ENCODE measurements around the gene TTLL9. TPM values are rescaled to one million over a fixed set of nuclear protein-coding genes. Genes with fewer than 3 reads are reported as not detected.

TTLL9 gene
- total RNA-seq, 4 donors from 2014 or later, result 2.8 to 3.7 (median 3.1) TPM

- no peak for TF ChIP-seq EP300 (IDR thresholded peaks at IDR 0.05)
- TF ChIP-seq CTCF (IDR thresholded peaks at IDR 0.05), result no peak
- no peak for TF ChIP-seq POLR2A (IDR thresholded peaks at IDR 0.05)
- Histone ChIP-seq H3K9me3 (no peaks in the 10 kb centered on the region), H3K4me1 (peaks cover 0 to 23% (median 18%) of the 10 kb centered on the region in 4 donors), H3K27ac (peak overlapping the region in 1 of 4 donors; percentile 67), H3K4me3 (no peak overlapping the region), H3K27me3 (peaks cover 0 to 15% of the 10 kb centered on the region in 2 donors), H3K36me3 (peaks cover 0 to 15% (median 0%) of the 10 kb centered on the region in 3 donors)
- 50 to 55% methylated on average over 7 of the region's 7 CpGs for WGBS, 2 donors
- no peak for DNase-seq (ENCODE audit: low spot score in 2 of 2)
Observed at GRCh38 chr20:31859998-31860380, 10.4 kb upstream of the TTLL9 start.

DNA sequence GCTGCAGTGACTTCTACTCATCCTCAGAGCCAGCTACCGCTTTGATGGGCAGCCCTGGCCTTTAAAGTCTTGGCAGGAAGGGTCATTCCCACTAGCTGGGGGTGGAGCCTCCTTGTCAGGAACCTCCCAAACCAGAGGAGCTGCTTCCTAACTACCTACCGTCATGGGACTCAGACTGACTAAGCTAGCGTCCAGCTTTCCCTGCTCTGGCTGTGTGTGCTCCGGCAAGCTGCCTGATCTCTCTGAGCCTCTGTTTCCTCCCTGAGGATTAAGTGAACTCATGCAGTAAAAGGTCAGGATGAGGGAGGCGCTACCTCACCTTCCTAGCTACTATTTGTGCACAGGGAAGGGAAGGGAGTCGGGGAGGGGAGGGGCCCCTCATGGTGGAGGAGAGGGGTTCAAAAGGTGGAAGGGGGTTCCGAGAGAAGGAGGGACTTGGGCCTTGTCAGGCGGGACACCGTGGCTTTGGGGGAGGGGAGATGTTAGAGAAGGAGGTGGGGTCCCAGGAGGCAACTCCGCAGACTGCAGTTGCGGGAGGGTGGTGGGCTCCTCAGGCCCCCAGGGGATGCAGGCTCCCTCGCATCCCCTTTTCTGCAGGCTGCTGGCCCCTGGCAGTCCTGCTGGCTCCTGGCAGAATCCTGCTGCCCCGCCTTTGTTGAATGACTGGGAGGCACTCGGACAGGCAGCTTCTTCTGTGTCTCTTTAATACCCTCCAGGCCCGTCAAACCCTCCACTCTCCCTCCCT lies 9.9 kb upstream of the TTLL9 start:
- no peak for DNase-seq (ENCODE audit: low spot score in 2 of 2)
- 9 to 11% methylated on average over 14 to 15 of the region's 15 CpGs for WGBS, 2 donors

GRCh38 chr20:31861135-31861384 lies 9.4 kb upstream of the TTLL9 start:
- WGBS, 2 donors, result 0% methylated on average over 14 of the region's 20 CpGs; no CpG with 5 or more reads in 1 of the 2 donors
- peak overlapping the region; percentile 38 to 62 (median 52) for H3K4me3 ChIP-seq

More for the DNA sequence above, 9.9 kb upstream of the TTLL9 start:
- H3K27me3 ChIP-seq, result peaks cover 0 to 15% of the 10 kb centered on the region in 2 donors
- no peak for TF ChIP-seq EP300 (IDR thresholded peaks at IDR 0.05)
- no peak for TF ChIP-seq CTCF (IDR thresholded peaks at IDR 0.05)
- TF ChIP-seq POLR2A (IDR thresholded peaks at IDR 0.05), result no peak
- H3K36me3 ChIP-seq, result peaks cover 0 to 15% (median 0%) of the 10 kb centered on the region in 3 donors
- H3K9me3 ChIP-seq, result no peaks in the 10 kb centered on the region
- peaks cover 0 to 23% (median 18%) of the 10 kb centered on the region in 4 donors for H3K4me1 ChIP-seq
- peak overlapping the region in 2 of 4 donors; percentile 52 to 67 for H3K27ac ChIP-seq
- peak overlapping the region; percentile 38 to 62 (median 52) for H3K4me3 ChIP-seq

GRCh38 chr20:31861385-31862156 lies 8.9 kb upstream of the TTLL9 start:
- Histone ChIP-seq H3K36me3 (peaks cover 0 to 18% (median 0%) of the 10 kb centered on the region in 3 donors), H3K27me3 (peaks cover 0 to 15% of the 10 kb centered on the region in 2 donors), H3K4me3 (peak overlapping the region; percentile 38 to 62 (median 52)), H3K4me1 (peaks cover 0 to 23% (median 18%) of the 10 kb centered on the region in 4 donors), H3K9me3 (no peaks in the 10 kb centered on the region), H3K27ac (peak overlapping the region in 2 of 4 donors; percentile 52 to 67)
- no peak for DNase-seq (ENCODE audit: low spot score in 2 of 2)
- 9 to 30% methylated on average over 13 to 37 of the region's 60 CpGs for WGBS, 2 donors
- TF ChIP-seq CTCF (IDR thresholded peaks at IDR 0.05) (peak in 1 of 5 experiments; percentile 19), POLR2A (IDR thresholded peaks at IDR 0.05) (no peak), EP300 (IDR thresholded peaks at IDR 0.05) (no peak)

More at GRCh38 chr20:31861135-31861384, 9.4 kb upstream of the TTLL9 start:
- Histone ChIP-seq H3K27me3 (peaks cover 0 to 15% of the 10 kb centered on the region in 2 donors), H3K9me3 (no peaks in the 10 kb centered on the region), H3K27ac (peak overlapping the region in 2 of 4 donors; percentile 52 to 67), H3K36me3 (peaks cover 0 to 15% (median 0%) of the 10 kb centered on the region in 3 donors), H3K4me1 (peaks cover 0 to 23% (median 18%) of the 10 kb centered on the region in 4 donors)
- TF ChIP-seq EP300 (IDR thresholded peaks at IDR 0.05), result no peak
- TF ChIP-seq CTCF (IDR thresholded peaks at IDR 0.05), result no peak
- TF ChIP-seq POLR2A (IDR thresholded peaks at IDR 0.05), result no peak
- no peak for DNase-seq (ENCODE audit: low spot score in 2 of 2)

- H3K36me3 ChIP-seq, result peaks cover 0 to 19% (median 0%) of the 10 kb centered on the region in 3 donors
- DNase-seq (ENCODE audit: low spot score in 2 of 2), result no peak
- WGBS, 2 donors, result 62 to 76% methylated on average over 5 of the region's 5 CpGs
- H3K27ac ChIP-seq, result peak overlapping the region in 2 of 4 donors; percentile 0 to 52
- TF ChIP-seq EP300 (IDR thresholded peaks at IDR 0.05) (no peak), POLR2A (IDR thresholded peaks at IDR 0.05) (no peak), CTCF (IDR thresholded peaks at IDR 0.05) (no peak)
- peaks cover 0 to 23% (median 18%) of the 10 kb centered on the region in 4 donors for H3K4me1 ChIP-seq
- H3K9me3 ChIP-seq, result no peaks in the 10 kb centered on the region
- no peak overlapping the region for H3K4me3 ChIP-seq
- H3K27me3 ChIP-seq, result peaks cover 0 to 15% of the 10 kb centered on the region in 2 donors
Observed at GRCh38 chr20:31862157-31862470, 8.3 kb upstream of the TTLL9 start.
